Progenitor cell of endocrine pancreas (in vitro differentiated cells): ENCODE measurements around the gene SFXN5. TPM values are rescaled to one million over a fixed set of nuclear protein-coding genes. Genes with fewer than 3 reads are reported as not detected.

Experiments used
- DNase-seq: peaks from one replicate; pipeline ENCODE4 v3.0.0; 2021; ENCODE audit warnings: low spot score; ENCODE audit not compliant: unreplicated experiment
- H3K27ac Mint-ChIP-seq: 2 replicates; pipeline ENCODE4 v1.8.0; 2021; ENCODE audit warnings: mild to moderate bottlenecking, moderate library complexity, mixed read lengths
- H3K27me3 Mint-ChIP-seq: 2 replicates; pipeline ENCODE4 v1.8.0; 2021; ENCODE audit warnings: mixed read lengths
- H3K36me3 Mint-ChIP-seq: 2 replicates; pipeline ENCODE4 v1.8.0; 2022; ENCODE audit warnings: mixed read lengths; ENCODE audit not compliant: insufficient read depth
- H3K4me1 Mint-ChIP-seq: 2 replicates; pipeline ENCODE4 v1.8.0; 2021; ENCODE audit warnings: low read depth, mixed read lengths
- H3K4me3 Mint-ChIP-seq: 2 replicates; pipeline ENCODE4 v1.8.0; 2021; ENCODE audit warnings: low read depth, mild to moderate bottlenecking, moderate library complexity, mixed read lengths
- H3K9me3 Mint-ChIP-seq: 2 replicates; pipeline ENCODE4 v1.8.0; 2021; ENCODE audit warnings: low read depth, mixed read lengths
- CTCF ChIP-seq: fragments of 200-600 bp; sonication (generic); IDR thresholded peaks from one replicate; pipeline ENCODE4 v1.5.0; 2021; ENCODE audit warnings: antibody characterized with exemption, mild to moderate bottlenecking; ENCODE audit not compliant: unreplicated experiment
- total RNA-seq: library from RNA; stranded (reverse); gene quantifications from 2 replicates; pipeline ENCODE4 v1.2.1, GENCODE V29; 2021

Gene SFXN5
- total RNA-seq, 1 donor from 2014 or later = 33.1 TPM

GRCh38 chr2:72955228-72956049 lies 116.1 kb downstream of the SFXN5 start:
- no peak overlapping the region for H3K4me3 Mint-ChIP-seq
- peaks cover 28% of the 10 kb centered on the region for H3K4me1 Mint-ChIP-seq
- no peak for TF ChIP-seq CTCF
- H3K27ac Mint-ChIP-seq = peak overlapping the region; percentile 87
- H3K36me3 Mint-ChIP-seq = peaks cover 7% of the 10 kb centered on the region
- no peaks in the 10 kb centered on the region for H3K9me3 Mint-ChIP-seq
- H3K27me3 Mint-ChIP-seq = no peaks in the 10 kb centered on the region
- DNase-seq = no peak

- Mint-ChIP-seq H3K4me1 (peaks cover 26% of the 10 kb centered on the region), H3K27me3 (no peaks in the 10 kb centered on the region), H3K9me3 (no peaks in the 10 kb centered on the region), H3K36me3 (peaks cover 4% of the 10 kb centered on the region), H3K27ac (peak overlapping the region; percentile 87), H3K4me3 (no peak overlapping the region)
- no peak for TF ChIP-seq CTCF
- no peak for DNase-seq
Measured at GRCh38 chr2:72954376-72955227, 116.9 kb downstream of the SFXN5 start.

- Mint-ChIP-seq H3K4me1 (peaks cover 26% of the 10 kb centered on the region), H3K4me3 (no peak overlapping the region), H3K27me3 (no peaks in the 10 kb centered on the region), H3K36me3 (peaks cover 3% of the 10 kb centered on the region), H3K27ac (no peak overlapping the region), H3K9me3 (no peaks in the 10 kb centered on the region)
- DNase-seq = no peak
- TF ChIP-seq CTCF = no peak
Measured at GRCh38 chr2:72953976-72954375, 117.5 kb downstream of the SFXN5 start.

GRCh38 chr2:72953528-72953927 lies 118.0 kb downstream of the SFXN5 start:
- H3K4me3 Mint-ChIP-seq = no peak overlapping the region

More at GRCh38 chr2:72953528-72953927, 118.0 kb downstream of the SFXN5 start:
- Mint-ChIP-seq H3K27me3 (no peaks in the 10 kb centered on the region), H3K27ac (no peak overlapping the region), H3K9me3 (no peaks in the 10 kb centered on the region), H3K36me3 (peaks cover 3% of the 10 kb centered on the region), H3K4me1 (peaks cover 26% of the 10 kb centered on the region)
- no peak for DNase-seq
- TF ChIP-seq CTCF = no peak
